NCI-H526 treated with DMSO at 0.1 percent for 48 hours (cell line): ENCODE results near the gene THYN1.

Experiments
- DNase-seq: peaks from one replicate; lab custom pipeline; 2025; lab: John Stamatoyannopoulos, UW

Gene THYN1

GRCh38 chr11:134248910-134249480 is 4.2 kb downstream of the THYN1 start:
- DNase-seq: no peak

- DNase-seq: no peak
Observed at GRCh38 chr11:134246678-134247077, 6.5 kb downstream of the THYN1 start.

GRCh38 chr11:134246100-134246499 is 7.1 kb downstream of the THYN1 start:
- DNase-seq: no peak

- no peak for DNase-seq
Observed at GRCh38 chr11:134245434-134245833, 7.7 kb downstream of the THYN1 start.

- DNase-seq: no peak
Observed at GRCh38 chr11:134244593-134244992, 8.6 kb downstream of the THYN1 start.

GRCh38 chr11:134243913-134244312 is 9.2 kb downstream of the THYN1 start:
- DNase-seq: no peak

GRCh38 chr11:134242376-134242775 is 10.8 kb downstream of the THYN1 start:
- DNase-seq: no peak

- no peak for DNase-seq
Observed at GRCh38 chr11:134240592-134240991, 12.6 kb downstream of the THYN1 start.

GRCh38 chr11:134238956-134239355 is 14.2 kb downstream of the THYN1 start:
- DNase-seq: no peak

- DNase-seq: no peak
Observed at GRCh38 chr11:134237557-134237922, 15.6 kb downstream of the THYN1 start.

GRCh38 chr11:134236834-134237556 is 16.2 kb downstream of the THYN1 start:
- no peak for DNase-seq

- no peak for DNase-seq
Observed at GRCh38 chr11:134235399-134235798, 17.8 kb downstream of the THYN1 start.

- no peak for DNase-seq
Observed at GRCh38 chr11:134233729-134234179, 19.4 kb downstream of the THYN1 start.

- DNase-seq: no peak
Observed at GRCh38 chr11:134231958-134232659, 21.0 kb downstream of the THYN1 start.

GRCh38 chr11:134230339-134230738 is 22.8 kb downstream of the THYN1 start:
- DNase-seq: no peak

GRCh38 chr11:134229126-134229790 is 23.9 kb downstream of the THYN1 start:
- no peak for DNase-seq

- no peak for DNase-seq
Observed at GRCh38 chr11:134228625-134229024, 24.5 kb downstream of the THYN1 start.

GRCh38 chr11:134226806-134227325 is 26.3 kb downstream of the THYN1 start:
- DNase-seq: no peak

GRCh38 chr11:134224710-134225664 is 28.2 kb downstream of the THYN1 start:
- DNase-seq: peak; percentile 81

GRCh38 chr11:134223836-134224709 is 29.1 kb downstream of the THYN1 start, which contains the start of the genes NCAPD3 and VPS26B:
Gene NCAPD3 (minus strand): TSS chr11:134223967. CDS start chr11:134223926, 41 bp downstream.
Gene VPS26B (plus strand): TSS chr11:134224671. CDS start chr11:134225123, 452 bp downstream.
- DNase-seq: peak; percentile 100
